HEK293 (cell line): Measurements from ENCODE around the gene NCOR1.

Experiments
- HOXC10 ChIP-seq: sonication (generic); formaldehyde crosslinking; IDR thresholded peaks from 2 replicates; pipeline ENCODE4 v1.8.1; 2023; ENCODE audit warnings: mild to moderate bottlenecking, missing genetic modification reagents
- ZNF747 ChIP-seq: fragments of 450-650 bp; formaldehyde crosslinking; IDR thresholded peaks from 2 replicates; pipeline ENCODE4 v1.5.1; 2016; ENCODE audit warnings: missing biosample characterization, missing genetic modification characterization
- TF ChIP-seq, protein P1 (sequence below): fragments of 450-650 bp; formaldehyde crosslinking; IDR thresholded peaks from 2 replicates; pipeline ENCODE4 v1.5.1; 2016; ENCODE audit warnings: missing biosample characterization, missing genetic modification characterization
- TF ChIP-seq, protein P2 (sequence below): fragments of 450-650 bp; formaldehyde crosslinking; IDR thresholded peaks from 2 replicates; pipeline ENCODE4 v1.5.1; 2016; ENCODE audit warnings: missing biosample characterization, missing genetic modification characterization
- TF ChIP-seq, protein P3 (sequence below): fragments of 450-650 bp; formaldehyde crosslinking; IDR thresholded peaks from 2 replicates; pipeline ENCODE4 v1.5.1; 2016; ENCODE audit warnings: missing biosample characterization, missing genetic modification characterization

DNA sequence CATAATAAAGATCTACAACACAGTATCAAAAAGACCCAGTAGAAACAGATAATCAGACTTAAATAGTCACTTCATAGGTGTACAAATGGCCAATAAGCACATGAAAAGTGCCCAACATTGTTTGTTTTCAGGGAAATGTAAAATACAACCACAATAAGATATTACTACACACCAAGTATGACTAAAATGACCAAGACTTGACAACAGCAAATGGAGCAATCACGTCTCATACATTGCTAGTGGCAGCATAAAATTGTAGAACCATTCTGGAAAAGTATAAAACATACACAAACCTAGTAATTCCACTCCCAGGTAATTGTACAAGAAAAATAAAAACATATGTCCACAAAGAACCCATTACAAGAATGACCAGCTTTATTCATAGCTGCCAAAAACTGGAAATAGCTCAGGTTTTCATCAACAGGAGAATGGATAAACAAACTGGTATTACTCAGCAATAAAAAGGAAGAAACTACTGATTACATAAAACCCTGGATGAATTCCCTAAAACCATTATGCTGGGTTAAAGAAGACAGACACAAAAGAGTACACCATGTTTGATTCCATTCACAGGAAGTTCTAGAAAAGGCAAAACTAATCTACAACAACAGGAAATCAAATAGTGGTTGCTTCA lies 130.2 kb downstream of the NCOR1 start:
- TF ChIP-seq, protein P1, sequence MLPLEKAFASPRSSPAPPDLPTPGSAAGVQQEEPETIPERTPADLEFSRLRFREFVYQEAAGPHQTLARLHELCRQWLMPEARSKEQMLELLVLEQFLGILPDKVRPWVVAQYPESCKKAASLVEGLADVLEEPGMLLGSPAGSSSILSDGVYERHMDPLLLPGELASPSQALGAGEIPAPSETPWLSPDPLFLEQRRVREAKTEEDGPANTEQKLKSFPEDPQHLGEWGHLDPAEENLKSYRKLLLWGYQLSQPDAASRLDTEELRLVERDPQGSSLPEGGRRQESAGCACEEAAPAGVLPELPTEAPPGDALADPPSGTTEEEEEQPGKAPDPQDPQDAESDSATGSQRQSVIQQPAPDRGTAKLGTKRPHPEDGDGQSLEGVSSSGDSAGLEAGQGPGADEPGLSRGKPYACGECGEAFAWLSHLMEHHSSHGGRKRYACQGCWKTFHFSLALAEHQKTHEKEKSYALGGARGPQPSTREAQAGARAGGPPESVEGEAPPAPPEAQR (tag by site-specific recombination) = no peak
- TF ChIP-seq, protein P2, sequence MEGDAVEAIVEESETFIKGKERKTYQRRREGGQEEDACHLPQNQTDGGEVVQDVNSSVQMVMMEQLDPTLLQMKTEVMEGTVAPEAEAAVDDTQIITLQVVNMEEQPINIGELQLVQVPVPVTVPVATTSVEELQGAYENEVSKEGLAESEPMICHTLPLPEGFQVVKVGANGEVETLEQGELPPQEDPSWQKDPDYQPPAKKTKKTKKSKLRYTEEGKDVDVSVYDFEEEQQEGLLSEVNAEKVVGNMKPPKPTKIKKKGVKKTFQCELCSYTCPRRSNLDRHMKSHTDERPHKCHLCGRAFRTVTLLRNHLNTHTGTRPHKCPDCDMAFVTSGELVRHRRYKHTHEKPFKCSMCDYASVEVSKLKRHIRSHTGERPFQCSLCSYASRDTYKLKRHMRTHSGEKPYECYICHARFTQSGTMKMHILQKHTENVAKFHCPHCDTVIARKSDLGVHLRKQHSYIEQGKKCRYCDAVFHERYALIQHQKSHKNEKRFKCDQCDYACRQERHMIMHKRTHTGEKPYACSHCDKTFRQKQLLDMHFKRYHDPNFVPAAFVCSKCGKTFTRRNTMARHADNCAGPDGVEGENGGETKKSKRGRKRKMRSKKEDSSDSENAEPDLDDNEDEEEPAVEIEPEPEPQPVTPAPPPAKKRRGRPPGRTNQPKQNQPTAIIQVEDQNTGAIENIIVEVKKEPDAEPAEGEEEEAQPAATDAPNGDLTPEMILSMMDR (tag by site-specific recombination) = no peak
- TF ChIP-seq HOXC10 (CRISPR knock-in tag) = no peak
- no peak for TF ChIP-seq ZNF747 (tag by site-specific recombination)
- TF ChIP-seq, protein P3, sequence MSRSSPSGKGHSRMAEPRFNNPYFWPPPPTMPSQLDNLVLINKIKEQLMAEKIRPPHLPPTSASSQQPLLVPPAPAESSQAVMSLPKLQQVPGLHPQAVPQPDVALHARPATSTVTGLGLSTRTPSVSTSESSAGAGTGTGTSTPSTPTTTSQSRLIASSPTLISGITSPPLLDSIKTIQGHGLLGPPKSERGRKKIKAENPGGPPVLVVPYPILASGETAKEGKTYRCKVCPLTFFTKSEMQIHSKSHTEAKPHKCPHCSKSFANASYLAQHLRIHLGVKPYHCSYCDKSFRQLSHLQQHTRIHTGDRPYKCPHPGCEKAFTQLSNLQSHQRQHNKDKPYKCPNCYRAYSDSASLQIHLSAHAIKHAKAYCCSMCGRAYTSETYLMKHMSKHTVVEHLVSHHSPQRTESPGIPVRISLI (tag by site-specific recombination) = no peak
